H1 (cell line): ENCODE measurements around the gene HES1. TPM values are rescaled to one million over a fixed set of nuclear protein-coding genes. Genes with fewer than 3 reads are reported as not detected.

Experiments used
- CTCF ChIA-PET: fragments of 300-600 bp; sonication (Branson Sonifier 250); formaldehyde crosslinking; loops from one replicate; lab custom pipeline; 2021; ENCODE audit not compliant: partially characterized antibody; lab: Charles Lee
- POLR2A ChIA-PET: fragments of 300-600 bp; sonication (Branson Sonifier 250); formaldehyde crosslinking; loops from one replicate; lab custom pipeline; 2021; ENCODE audit warnings: inconsistent platforms; ENCODE audit not compliant: partially characterized antibody; lab: Charles Lee
- DNase-seq, 2 experiments: peaks; one replicate each; pipeline versions ENCODE4 v3.0.0 to v3.0.0-alpha.2; 2010 to 2022; ENCODE audit warnings: low spot score in 2 of 2, low read depth in 1 of 2, mixed read lengths in 1 of 2
- FAIRE-seq: peaks from 2 replicates; lab custom pipeline; 2011; peaks lifted over from hg19 to GRCh38; lab: Jason Lieb, UNC
- H2AFZ ChIP-seq: 2 replicates; pipeline ENCODE4 v1.8.1; 2012; ENCODE audit warnings: low read length, inconsistent platforms
- H2AK5ac ChIP-seq: 2 replicates; pipeline ENCODE4 v1.6.1; 2013; ENCODE audit warnings: low read depth, low read length
- H2BK120ac ChIP-seq: replicated peaks from 2 replicates; pipeline ENCODE3; 2013; ENCODE audit warnings: low read depth, low read length, inconsistent platforms
- H2BK12ac ChIP-seq: 2 replicates; pipeline ENCODE4 v1.6.1; 2013; ENCODE audit warnings: low read depth, low read length
- H2BK15ac ChIP-seq: 2 replicates; pipeline ENCODE4 v1.6.1; 2013; ENCODE audit warnings: low read length
- H2BK20ac ChIP-seq: 2 replicates; pipeline ENCODE4 v1.6.1; 2013; ENCODE audit warnings: low read length
- H2BK5ac ChIP-seq: 2 replicates; pipeline ENCODE4 v1.6.1; 2013; ENCODE audit warnings: low read depth, low read length
- H3K14ac ChIP-seq: 2 replicates; pipeline ENCODE4 v1.6.1; 2013; ENCODE audit warnings: inconsistent platforms; ENCODE audit not compliant: insufficient read length
- H3K18ac ChIP-seq: 2 replicates; pipeline ENCODE4 v1.6.1; 2013; ENCODE audit warnings: low read length; ENCODE audit errors: extremely low read depth
- H3K23ac ChIP-seq: 2 replicates; pipeline ENCODE4 v1.6.1; 2013; ENCODE audit warnings: inconsistent platforms; ENCODE audit not compliant: insufficient read length
- H3K23me2 ChIP-seq: 2 replicates; pipeline ENCODE4 v1.6.1; 2013; ENCODE audit warnings: low read depth, low read length
- H3K27ac ChIP-seq: 2 replicates; pipeline ENCODE4 v1.6.1; 2011; ENCODE audit warnings: low read depth, low read length, inconsistent platforms
- H3K27me3 ChIP-seq, 4 experiments: replicated peaks in 1 of 4; 1 replicate in 1 of 4; 2 replicates in 3 of 4; pipeline versions ENCODE4 v1.6.1 to v1.8.1; 2011 to 2013; ENCODE audit warnings: low read length in 3 of 4, mild to moderate bottlenecking in 3 of 4, inconsistent platforms in 2 of 4, mixed read lengths in 2 of 4, moderate library complexity in 1 of 4; ENCODE audit not compliant: control insufficient read depth in 3 of 4, insufficient read depth in 3 of 4; ENCODE audit errors: extremely low read depth in 1 of 4
- H3K36me3 ChIP-seq, 4 experiments: 2 replicates each; pipeline versions ENCODE4 v1.6.1 to v1.8.1; 2011 to 2013; ENCODE audit warnings: mild to moderate bottlenecking in 4 of 4, low read length in 3 of 4, moderate library complexity in 2 of 4, control low read depth in 1 of 4, inconsistent platforms in 1 of 4; ENCODE audit not compliant: insufficient read depth in 4 of 4, control insufficient read depth in 2 of 4
- H3K4ac ChIP-seq: replicated peaks from 2 replicates; pipeline ENCODE3; 2013; ENCODE audit warnings: low read length, low read depth, mixed read lengths, inconsistent platforms; ENCODE audit not compliant: insufficient read length
- H3K4me1 ChIP-seq, 4 experiments: replicated peaks in 1 of 4; 1 replicate in 1 of 4; 2 replicates in 3 of 4; pipeline versions ENCODE4 v1.6.1 to v1.8.1; 2011 to 2013; ENCODE audit warnings: low read length in 3 of 4, inconsistent platforms in 2 of 4, mixed read lengths in 1 of 4; ENCODE audit not compliant: insufficient read depth in 4 of 4, control insufficient read depth in 3 of 4
- H3K4me2 ChIP-seq, 2 experiments: 2 replicates each; pipeline versions ENCODE4 v1.6.1 to v1.8.1; 2011 to 2013; ENCODE audit warnings: low read depth in 2 of 2, low read length in 2 of 2, control low read depth in 1 of 2, inconsistent platforms in 1 of 2, mild to moderate bottlenecking in 1 of 2; ENCODE audit not compliant: insufficient read depth in 1 of 2
- H3K4me3 ChIP-seq, 4 experiments: fragments of 200-600, 300-600 bp in 1 of 4; sonication (generic), shearing (Covaris generic), sonication (Bioruptor Twin) in 1 of 4; 2 replicates each; pipeline versions ENCODE4 v1.5.1 to v1.8.1; 2011 to 2016; ENCODE audit warnings: low read length in 4 of 4, low read depth in 3 of 4, control low read depth in 2 of 4, inconsistent platforms in 2 of 4, mild to moderate bottlenecking in 2 of 4, mixed read lengths in 1 of 4, moderate library complexity in 1 of 4; ENCODE audit not compliant: insufficient read depth in 2 of 4; ENCODE audit errors: extremely low read depth in 1 of 4
- H3K56ac ChIP-seq: replicated peaks from 2 replicates; pipeline ENCODE3; 2013; ENCODE audit warnings: low read depth, mild to moderate bottlenecking, mixed read lengths, low read length, inconsistent platforms; ENCODE audit not compliant: insufficient read length
- H3K79me1 ChIP-seq: 2 replicates; pipeline ENCODE4 v1.6.1; 2013; ENCODE audit warnings: low read depth, low read length, control low read depth
- H3K79me2 ChIP-seq, 2 experiments: 2 replicates each; pipeline versions ENCODE4 v1.6.1 to v1.8.1; 2012 to 2013; ENCODE audit warnings: low read length in 2 of 2, mild to moderate bottlenecking in 2 of 2, inconsistent platforms in 1 of 2; ENCODE audit not compliant: insufficient read depth in 2 of 2, control insufficient read depth in 1 of 2
- H3K9ac ChIP-seq, 4 experiments: replicated peaks in 1 of 4; 1 replicate in 1 of 4; 2 replicates in 3 of 4; pipeline versions ENCODE4 v1.6.1 to v1.8.1; 2011 to 2013; ENCODE audit warnings: low read depth in 3 of 4, low read length in 3 of 4, control low read depth in 2 of 4, mild to moderate bottlenecking in 2 of 4, moderate library complexity in 2 of 4, inconsistent platforms in 1 of 4; ENCODE audit errors: extremely low read depth in 1 of 4
- H3K9me3 ChIP-seq, 2 experiments: 2 replicates each; pipeline versions ENCODE4 v1.6.1 to v1.8.1; 2012 to 2013; ENCODE audit warnings: mild to moderate bottlenecking in 2 of 2, moderate library complexity in 2 of 2, control low read depth in 1 of 2, inconsistent platforms in 1 of 2, low read depth in 1 of 2, low read length in 1 of 2, mixed read lengths in 1 of 2; ENCODE audit not compliant: insufficient read depth in 2 of 2
- H4K20me1 ChIP-seq, 2 experiments: replicated peaks in 1 of 2; 2 replicates each; pipeline versions ENCODE3 to v1.8.1; 2011 to 2013; ENCODE audit warnings: inconsistent platforms in 2 of 2, low read length in 2 of 2, mild to moderate bottlenecking in 1 of 2; ENCODE audit not compliant: insufficient read depth in 2 of 2, control insufficient read depth in 1 of 2
- H4K5ac ChIP-seq: 2 replicates; pipeline ENCODE4 v1.6.1; 2013; ENCODE audit warnings: low read length, low read depth, mixed read lengths, inconsistent platforms; ENCODE audit not compliant: insufficient read length
- H4K8ac ChIP-seq: 2 replicates; pipeline ENCODE4 v1.8.0; 2013; ENCODE audit warnings: mild to moderate bottlenecking, moderate library complexity, low read length, inconsistent platforms; ENCODE audit not compliant: insufficient read depth; ENCODE audit errors: extremely low read depth
- H4K91ac ChIP-seq: replicated peaks from 2 replicates; pipeline ENCODE3; 2013; ENCODE audit warnings: low read length, mixed read lengths, inconsistent platforms; ENCODE audit not compliant: insufficient read length
- SIRT6 ChIP-seq: IDR thresholded peaks from one replicate; pipeline ENCODE4 v1.7.1; 2012; ENCODE audit warnings: low read length, inconsistent platforms
- WGBS, 2 experiments: shearing (Covaris generic) in 1 of 2; methylation state at CpG; one replicate each; pipeline versions ENCODE4 v1.1.6 to v1.1.7; 2013 to 2015; ENCODE audit warnings: low lambda C conversion rate in 2 of 2, mixed read lengths in 2 of 2, inconsistent platforms in 1 of 2, low coverage in 1 of 2, missing lambda C conversion rate in 1 of 2; ENCODE audit not compliant: insufficient replicate concordance in 2 of 2, insufficient coverage in 1 of 2, insufficient read length in 1 of 2; ENCODE audit errors: extremely low coverage in 1 of 2, missing lambda C conversion rate in 1 of 2; 5-methylcytosine and 5-hydroxymethylcytosine counted together
- polyA plus RNA-seq, 7 experiments: library from polyadenylated mRNA; depleted of rRNA in 3 of 7; stranded (reverse) in 5 of 7; unstranded in 2 of 7; fragments of >200 nt in 5 of 7; fragments of 200-250 nt in 2 of 7; gene quantifications; 1 replicate in 5 of 7; 2 replicates in 1 of 7; 4 replicates in 1 of 7; pipeline versions ENCODE4 v1.2.1 to v1.2.3, GENCODE V29; 2011 to 2013; ENCODE audit warnings: missing spikeins in 2 of 7, mixed read lengths in 2 of 7
- total RNA-seq: library from RNA; stranded (reverse); fragmentation: NEBNext Ultra II Directional; extraction: Animal tissue kit (Norgen Biotek cat#: 25700); gene quantifications from 2 replicates; pipeline ENCODE4 v1.2.1, GENCODE V29; 2021

The HES1 gene
- total and polyA plus RNA-seq, 2 of the 8 experiments (the other 6 are each of a cell fraction or from before 2014, with no cell fraction given), result 7.9 to 12.9 TPM

DNA sequence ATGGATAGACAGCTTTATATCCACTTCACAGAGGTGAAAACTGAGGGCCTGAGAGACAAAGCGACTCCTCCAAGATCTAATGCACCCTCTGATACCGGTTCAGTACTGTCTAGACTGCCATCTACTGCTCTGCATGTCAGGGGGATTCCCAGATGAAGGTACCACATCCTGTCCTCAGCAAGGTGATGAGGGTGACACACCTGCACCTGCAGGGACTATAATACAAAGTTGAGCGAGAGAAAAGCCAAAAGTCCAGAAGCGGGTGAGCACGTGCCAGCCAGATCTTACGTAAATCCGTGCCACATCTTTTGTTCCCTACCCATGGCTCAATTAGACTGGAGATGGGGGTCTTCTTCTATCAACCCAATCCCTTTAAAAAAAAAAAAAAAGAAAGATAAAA, 32.4 kb upstream of the HES1 start:
- Histone ChIP-seq H4K5ac (no peak overlapping the region), H3K79me2 (no peaks in the 10 kb centered on the region), H3K9ac (no peak overlapping the region), H3K36me3 (no peaks in the 10 kb centered on the region), H3K4me3 (no peak overlapping the region), H2BK120ac (no peak overlapping the region), H3K9me3 (no peaks in the 10 kb centered on the region), H3K18ac (no peak overlapping the region), H4K91ac (no peak overlapping the region), H3K56ac (no peak overlapping the region), H2BK20ac (no peak overlapping the region), H3K4ac (no peak overlapping the region), H2BK5ac (no peak overlapping the region), H4K8ac (no peak overlapping the region), H3K14ac (no peak overlapping the region), H2AFZ (no peak overlapping the region), H2AK5ac (no peak overlapping the region), H3K23ac (no peak overlapping the region), H3K27ac (no peak overlapping the region), H4K20me1 (no peaks in the 10 kb centered on the region), H3K4me2 (no peak overlapping the region), H2BK12ac (no peak overlapping the region), H3K4me1 (peaks cover 0 to under 1% (median 0%) of the 10 kb centered on the region in 4 experiments; a peak in 2 of 7 replicates), H2BK15ac (no peak overlapping the region), H3K23me2 (no peaks in the 10 kb centered on the region), H3K27me3 (no peaks in the 10 kb centered on the region; a peak in 1 of 7 replicates), H3K79me1 (no peaks in the 10 kb centered on the region)
- 88% methylated on average over 7 of the region's 7 CpGs; no CpG with 5 or more reads in 1 of the 2 experiments for WGBS, 2 experiments
- ChIA-PET CTCF (interaction anchor here (1.3 kb wide), 1 partner anchor 162 kb away, joined by 3 read pairs; no protein-coding TSS in a partner anchor), POLR2A (no interaction called here)
- FAIRE-seq, result no peak
- TF ChIP-seq SIRT6, result no peak
- DNase-seq, result no peak
